HEK293T (cell line): ENCODE results near the gene CENPI.

Experiments used
- CTCF ChIA-PET: fragments of 350-600 bp; formaldehyde crosslinking; extraction: SDS; loops from one replicate; lab custom pipeline; 2021; ENCODE audit warnings: antibody characterized with exemption, inconsistent platforms; lab: Yijun Ruan, JAX
- POLR2A ChIA-PET: fragments of 350-600 bp; formaldehyde crosslinking; extraction: SDS; loops from one replicate; lab custom pipeline; 2020; ENCODE audit warnings: antibody characterized with exemption, inconsistent platforms; lab: Yijun Ruan, JAX
- DNase-seq: peaks from one replicate; pipeline ENCODE4 v3.0.0; 2012; ENCODE audit warnings: mixed read lengths; ENCODE audit errors: extremely low spot score
- ARNT ChIP-seq: fragments of 450-650 bp; IDR thresholded peaks from 2 replicates; pipeline ENCODE4 v1.6.1; 2017; ENCODE audit warnings: mild to moderate bottlenecking
- BHLHE40 ChIP-seq: fragments of 450-650 bp; IDR thresholded peaks from 2 replicates; pipeline ENCODE4 v1.6.1; 2016; ENCODE audit warnings: mild to moderate bottlenecking, moderate library complexity, borderline replicate concordance
- CTBP1 ChIP-seq: fragments of 450-650 bp; IDR thresholded peaks from 2 replicates; pipeline ENCODE4 v1.6.1; 2016; ENCODE audit warnings: borderline replicate concordance
- ELF4 ChIP-seq: fragments of 450-650 bp; IDR thresholded peaks from 2 replicates; pipeline ENCODE4 v1.6.1; 2017; ENCODE audit warnings: antibody characterized with exemption
- FOXA1 ChIP-seq: fragments of 450-650 bp; IDR thresholded peaks from 2 replicates; pipeline ENCODE4 v1.6.1; 2016; ENCODE audit warnings: mild to moderate bottlenecking
- FOXK2 ChIP-seq: fragments of 450-650 bp; IDR thresholded peaks from 2 replicates; pipeline ENCODE4 v1.6.1; 2016; ENCODE audit warnings: mild to moderate bottlenecking
- FOXM1 ChIP-seq: fragments of 450-650 bp; IDR thresholded peaks from 2 replicates; pipeline ENCODE4 v1.6.1; 2017; ENCODE audit warnings: mild to moderate bottlenecking, borderline replicate concordance
- HDGF ChIP-seq: fragments of 450-650 bp; IDR thresholded peaks from 2 replicates; pipeline ENCODE4 v1.6.1; 2017; ENCODE audit warnings: antibody characterized with exemption, borderline replicate concordance
- L3MBTL2 ChIP-seq: fragments of 450-650 bp; conservative IDR thresholded peaks from 2 replicates; pipeline ENCODE4 v1.6.1; 2016; ENCODE audit warnings: mild to moderate bottlenecking
- LEF1 ChIP-seq: fragments of 450-650 bp; IDR thresholded peaks from 2 replicates; pipeline ENCODE4 v1.6.1; 2017; ENCODE audit warnings: mild to moderate bottlenecking, borderline replicate concordance
- NFRKB ChIP-seq: fragments of 450-650 bp; IDR thresholded peaks from 2 replicates; pipeline ENCODE4 v1.6.1; 2016; ENCODE audit warnings: mild to moderate bottlenecking, moderate library complexity
- PKNOX1 ChIP-seq: fragments of 450-650 bp; IDR thresholded peaks from 2 replicates; pipeline ENCODE4 v1.6.1; 2016
- SP1 ChIP-seq: fragments of 450-650 bp; IDR thresholded peaks from 2 replicates; pipeline ENCODE4 v1.6.1; 2017
- SUZ12 ChIP-seq: fragments of 450-650 bp; IDR thresholded peaks from 2 replicates; pipeline ENCODE4 v1.6.1; 2016; ENCODE audit warnings: mild to moderate bottlenecking
- TARDBP ChIP-seq: fragments of 450-650 bp; IDR thresholded peaks from 2 replicates; pipeline ENCODE4 v1.6.1; 2016
- ZNF384 ChIP-seq: fragments of 450-650 bp; IDR thresholded peaks from 2 replicates; pipeline ENCODE4 v1.6.1; 2016

Gene CENPI

DNA sequence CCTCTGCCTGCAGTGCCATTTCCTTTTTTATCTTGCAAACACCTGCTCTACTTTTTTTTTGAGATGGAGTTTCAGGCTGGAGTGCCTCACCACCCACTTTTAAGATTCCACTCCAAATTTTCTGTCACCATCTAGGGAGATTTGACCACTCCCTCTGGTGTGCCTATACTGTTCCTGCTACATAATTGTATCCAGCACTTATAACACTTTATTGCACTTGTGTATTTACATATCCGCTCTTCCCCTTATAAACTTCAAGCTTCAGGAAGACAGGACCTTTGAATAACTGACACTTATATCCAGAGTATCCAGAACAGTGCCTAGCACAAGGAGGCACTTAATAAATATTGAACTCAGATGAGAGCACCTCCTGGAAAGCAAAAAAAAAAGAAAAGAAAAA is 6.2 kb upstream of the CENPI start:
- TF ChIP-seq BHLHE40 (no peak), CTBP1 (no peak), ELF4 (no peak), LEF1 (no peak), PKNOX1 (no peak), FOXA1 (no peak), ARNT (no peak), L3MBTL2 (no peak), FOXM1 (no peak), SP1 (no peak), ZNF384 (no peak), NFRKB (no peak), TARDBP (no peak), FOXK2 (no peak), SUZ12 (no peak), HDGF (no peak)
- DNase-seq, result no peak
- ChIA-PET POLR2A (no interaction called here), CTCF (no interaction called here)

DNA sequence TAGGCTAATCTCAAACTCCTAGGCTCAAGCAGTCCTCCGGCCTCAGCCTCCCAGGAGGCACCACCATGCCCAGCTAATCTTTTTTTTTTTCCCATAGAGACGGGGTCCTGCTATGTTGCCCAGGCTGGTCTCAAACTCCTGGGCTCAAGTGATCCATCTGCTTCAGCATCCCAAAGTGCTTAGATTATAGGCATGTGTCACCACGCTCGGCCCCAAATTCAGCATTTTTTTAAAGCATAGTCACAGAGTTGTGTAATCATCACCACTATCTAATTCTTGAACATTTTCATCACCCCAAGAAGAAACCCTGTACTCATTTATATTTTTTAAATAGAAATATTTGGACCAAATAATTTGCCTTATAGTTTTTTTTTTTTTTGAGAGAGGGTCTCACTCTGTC is 10.3 kb downstream of the CENPI start:
- POLR2A ChIA-PET, result no interaction called here
- no peak for TF ChIP-seq NFRKB
- no peak for TF ChIP-seq FOXA1
- TF ChIP-seq BHLHE40, result no peak
- TF ChIP-seq L3MBTL2, result no peak
- no peak for TF ChIP-seq PKNOX1
- no peak for TF ChIP-seq FOXK2
- no peak for TF ChIP-seq FOXM1
- no peak for TF ChIP-seq ARNT
- no peak for TF ChIP-seq LEF1
- TF ChIP-seq ELF4, result no peak
- no peak for TF ChIP-seq SP1
- no peak for TF ChIP-seq CTBP1
- CTCF ChIA-PET, result no interaction called here
- no peak for DNase-seq

GRCh38 chrX:101117701-101118100 is 19.7 kb downstream of the CENPI start:
- TF ChIP-seq BHLHE40 (no peak), L3MBTL2 (no peak), ARNT (no peak), TARDBP (no peak), ZNF384 (no peak)
- DNase-seq, result no peak
- ChIA-PET POLR2A (no interaction called here), CTCF (no interaction called here)

DNA sequence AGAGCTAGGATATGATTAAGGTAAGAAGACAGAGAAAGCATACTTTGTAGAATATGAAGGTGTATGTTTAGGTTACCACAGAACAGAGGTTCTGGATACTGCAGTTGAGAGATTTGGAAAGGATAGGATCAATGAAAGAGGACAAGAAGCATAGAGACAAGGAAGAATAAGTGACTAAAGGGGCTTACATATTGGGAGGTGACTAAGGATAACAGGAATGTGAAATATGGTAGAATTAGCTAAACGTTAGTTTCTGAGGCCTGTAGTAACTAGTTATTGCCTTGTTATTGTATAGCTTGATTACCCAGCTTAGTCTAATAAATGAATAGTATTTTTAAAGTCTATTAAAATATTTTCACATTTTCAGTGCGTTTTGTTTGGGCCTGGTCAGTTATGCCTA is 38.2 kb downstream of the CENPI start:
- CTCF ChIA-PET, result no interaction called here
- POLR2A ChIA-PET, result no interaction called here
- DNase-seq, result no peak
- TF ChIP-seq HDGF (no peak), L3MBTL2 (no peak), NFRKB (no peak), CTBP1 (no peak), SP1 (no peak), ARNT (no peak), BHLHE40 (no peak), PKNOX1 (no peak), ZNF384 (no peak), TARDBP (no peak), FOXA1 (no peak), SUZ12 (no peak), FOXK2 (no peak), FOXM1 (no peak), ELF4 (no peak), LEF1 (no peak)
